NCI-H1694 (cell line): ENCODE data around the gene LGALS1.
A peak's percentile ranks its signal among the peaks of the same experiment; 100 is the strongest.
"Not testable (repeated sequence)": the region's sequence is repeated elsewhere in the genome, so short reads cannot be mapped to it uniquely, and the experiment has no call there.

Source experiments
- DNase-seq: peaks from one replicate; lab custom pipeline; 2025; lab: John Stamatoyannopoulos, UW

Gene LGALS1

GRCh38 chr22:37639070-37639760 is 36.2 kb upstream of the LGALS1 start, which contains the start of gene SH3BP1:
TSS of gene SH3BP1 (plus strand) at chr22:37639669. CDS start at chr22:37639788, 119 bp downstream.
- DNase-seq, result no peak

DNA sequence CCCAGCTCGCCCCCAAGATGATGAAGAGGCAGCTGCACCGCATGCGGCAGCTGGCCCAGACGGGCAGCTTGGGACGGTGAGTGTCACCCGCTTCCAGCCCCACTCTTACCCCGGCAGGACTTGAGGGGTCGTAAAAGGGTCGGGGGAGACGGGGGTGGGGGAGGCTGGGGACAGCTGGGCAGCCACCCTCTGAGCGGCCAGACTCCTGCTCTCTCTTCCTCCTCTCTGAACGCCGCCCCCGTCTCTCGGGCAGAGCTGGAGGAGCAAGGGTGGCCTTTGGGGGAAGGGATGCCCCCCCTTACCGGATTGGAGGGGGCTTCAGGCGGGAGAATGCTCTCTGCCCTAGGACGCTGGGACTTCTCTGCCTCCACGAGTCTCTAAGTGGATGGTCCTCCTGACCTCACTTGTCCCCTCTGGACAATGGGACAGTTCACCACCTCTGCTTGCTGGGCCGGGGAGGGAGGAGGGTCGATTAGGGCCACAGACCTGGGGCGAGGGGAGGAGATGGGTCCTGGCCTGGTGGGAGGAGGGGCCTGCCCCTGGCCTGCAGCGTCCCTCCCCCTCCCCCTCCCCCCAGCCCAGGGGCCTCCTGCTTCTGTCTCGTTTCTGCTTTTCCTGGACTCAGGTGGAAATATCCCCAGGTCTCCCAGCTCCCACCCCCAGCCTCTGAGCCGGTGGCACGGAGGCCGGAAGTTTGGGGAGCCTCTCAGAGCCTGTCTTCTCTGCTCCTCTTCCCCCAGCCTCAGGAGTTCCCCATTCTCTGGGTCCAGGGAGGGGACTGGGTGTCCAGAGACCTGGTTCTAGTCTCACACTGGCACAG is 35.5 kb upstream of the LGALS1 start:
- no peak for DNase-seq

- DNase-seq, result no peak
Observed at GRCh38 chr22:37640591-37641560, 34.6 kb upstream of the LGALS1 start.

DNA sequence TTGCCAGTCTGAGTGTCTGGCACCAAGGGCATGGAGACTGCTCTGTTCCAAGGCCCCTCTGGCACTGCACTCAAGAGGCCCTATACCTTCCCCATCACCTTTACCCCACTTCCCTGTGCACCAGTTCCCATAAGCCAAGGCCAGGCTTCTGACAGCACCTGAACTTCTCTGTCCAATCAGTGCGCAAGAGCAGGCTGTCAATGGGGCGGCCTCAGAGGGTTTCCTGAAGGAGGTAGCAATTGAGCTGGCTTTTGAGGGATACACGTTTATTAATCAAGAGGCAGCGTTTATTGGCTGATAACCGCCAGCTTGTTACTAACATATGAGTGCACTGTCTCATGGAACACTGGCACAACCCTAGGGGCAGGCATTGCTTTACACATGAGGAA is 33.9 kb upstream of the LGALS1 start:
- no peak for DNase-seq

DNA sequence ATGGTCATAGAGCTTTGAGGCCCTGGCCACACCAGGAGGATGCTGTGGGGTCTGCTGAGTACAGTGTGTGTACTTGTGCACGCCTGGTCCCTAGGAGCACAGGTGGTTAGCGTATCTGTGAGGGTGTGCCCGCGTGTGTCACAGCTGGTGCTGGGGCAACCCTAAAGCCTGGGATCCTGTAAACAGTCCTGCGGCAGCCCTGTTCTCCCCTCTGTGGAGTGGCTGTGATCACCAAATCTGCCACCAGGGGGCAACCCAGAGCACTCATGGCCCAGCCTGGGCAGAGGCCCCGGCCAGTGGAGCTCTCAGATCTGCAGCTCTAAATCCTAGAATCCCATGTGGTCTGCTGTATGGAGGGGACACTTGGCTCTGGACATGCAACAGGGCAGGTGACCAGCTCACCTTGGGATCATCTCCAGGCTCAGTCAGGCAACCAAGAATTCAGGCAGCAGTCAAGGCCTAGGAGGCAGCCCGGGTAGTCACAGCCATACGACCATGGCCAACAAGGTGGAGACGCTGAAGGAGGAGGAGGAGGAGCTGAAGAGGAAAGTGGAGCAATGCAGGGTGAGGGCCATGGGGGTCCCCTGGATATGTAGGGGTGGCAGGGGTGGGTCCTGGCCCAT is 32.1 kb upstream of the LGALS1 start:
- DNase-seq, result peak; percentile 65

- DNase-seq, result no peak
Observed at GRCh38 chr22:37647317-37647716, 28.1 kb upstream of the LGALS1 start.

DNA sequence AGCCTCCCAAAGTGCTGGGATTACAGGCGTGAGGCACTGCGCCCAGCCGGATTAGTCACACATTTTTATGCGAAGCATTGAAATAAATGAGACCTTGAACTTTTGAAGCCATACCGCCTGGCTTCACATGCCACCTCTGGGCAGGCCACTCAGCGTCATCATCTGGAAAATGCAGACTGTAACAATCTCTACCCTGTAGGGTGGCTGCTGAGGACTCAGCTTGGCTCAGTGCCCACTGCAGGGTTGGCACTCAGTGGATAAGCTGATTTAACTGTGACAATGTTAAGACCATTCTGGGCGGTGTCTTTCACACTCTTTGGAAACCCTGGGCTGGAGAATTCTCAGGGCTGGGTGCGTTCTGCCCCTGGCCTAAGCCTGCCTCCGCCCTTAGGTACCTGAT is 27.5 kb upstream of the LGALS1 start:
- no peak for DNase-seq

DNA sequence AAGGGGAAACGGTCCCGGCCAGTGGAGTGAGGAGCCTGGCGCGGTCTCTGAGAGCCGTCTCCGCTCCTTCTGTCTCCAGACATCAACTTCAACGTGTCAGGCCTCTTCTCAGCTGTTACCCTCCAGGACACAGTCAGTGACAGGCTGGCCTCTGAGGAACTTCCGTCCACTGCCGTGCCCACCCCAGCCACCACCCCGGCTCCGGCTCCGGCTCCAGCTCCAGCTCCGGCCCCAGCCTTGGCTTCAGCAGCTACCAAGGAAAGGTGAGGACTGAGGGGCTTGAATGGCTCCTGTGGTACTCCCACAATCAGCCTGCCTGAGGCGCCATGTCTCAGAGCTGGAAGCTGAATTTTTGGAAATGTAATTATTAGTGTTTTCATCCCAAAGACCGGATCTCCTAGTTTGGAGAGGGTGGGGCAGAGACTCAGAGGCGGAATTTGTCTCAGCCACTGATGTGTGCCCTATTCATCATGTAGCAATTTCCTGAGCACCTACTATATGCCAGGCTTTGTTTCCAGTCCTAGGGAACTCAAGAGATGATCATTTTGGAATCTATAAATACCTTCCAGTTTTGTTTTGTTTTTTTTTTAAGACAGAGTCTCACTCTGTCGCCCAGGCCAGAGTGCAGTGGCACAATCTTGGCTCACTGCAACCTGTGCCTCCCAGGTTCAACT is 24.8 kb upstream of the LGALS1 start:
- DNase-seq, result no peak

- no peak for DNase-seq
Observed at GRCh38 chr22:37654563-37655251, 20.7 kb upstream of the LGALS1 start.

DNA sequence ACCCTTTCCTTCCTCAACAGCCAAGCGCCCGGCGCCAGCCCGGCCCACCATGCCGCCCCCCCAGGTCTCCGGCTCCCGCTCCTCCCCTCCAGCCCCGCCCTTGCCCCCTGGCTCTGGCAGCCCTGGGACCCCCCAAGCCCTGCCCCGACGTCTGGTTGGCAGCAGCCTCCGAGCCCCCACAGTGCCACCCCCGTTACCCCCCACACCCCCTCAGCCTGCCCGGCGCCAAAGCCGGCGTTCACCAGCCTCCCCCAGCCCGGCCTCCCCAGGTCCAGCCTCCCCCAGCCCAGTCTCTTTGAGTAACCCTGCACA is 20.2 kb upstream of the LGALS1 start:
- DNase-seq, result no peak

DNA sequence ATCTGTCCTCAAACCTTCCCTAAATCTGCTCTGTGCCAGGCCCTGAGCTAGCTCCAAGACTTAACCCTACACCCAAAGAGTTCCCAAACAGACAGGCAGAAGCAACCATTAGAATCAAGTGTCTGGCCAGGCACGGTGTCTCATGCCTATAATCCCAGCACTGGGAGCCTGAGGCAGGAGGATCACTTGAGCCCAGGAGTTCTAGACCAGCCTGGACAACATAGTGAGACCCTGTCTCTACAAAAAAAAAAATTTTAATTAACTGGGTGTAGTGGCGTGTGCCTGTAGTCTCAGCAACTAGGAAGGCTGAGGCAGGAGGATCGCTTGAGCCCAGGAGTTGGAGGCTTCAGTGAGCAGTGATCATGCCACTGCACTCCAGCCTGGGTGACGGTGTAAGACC is 18.9 kb upstream of the LGALS1 start:
- not testable (repeated sequence) for DNase-seq

DNA sequence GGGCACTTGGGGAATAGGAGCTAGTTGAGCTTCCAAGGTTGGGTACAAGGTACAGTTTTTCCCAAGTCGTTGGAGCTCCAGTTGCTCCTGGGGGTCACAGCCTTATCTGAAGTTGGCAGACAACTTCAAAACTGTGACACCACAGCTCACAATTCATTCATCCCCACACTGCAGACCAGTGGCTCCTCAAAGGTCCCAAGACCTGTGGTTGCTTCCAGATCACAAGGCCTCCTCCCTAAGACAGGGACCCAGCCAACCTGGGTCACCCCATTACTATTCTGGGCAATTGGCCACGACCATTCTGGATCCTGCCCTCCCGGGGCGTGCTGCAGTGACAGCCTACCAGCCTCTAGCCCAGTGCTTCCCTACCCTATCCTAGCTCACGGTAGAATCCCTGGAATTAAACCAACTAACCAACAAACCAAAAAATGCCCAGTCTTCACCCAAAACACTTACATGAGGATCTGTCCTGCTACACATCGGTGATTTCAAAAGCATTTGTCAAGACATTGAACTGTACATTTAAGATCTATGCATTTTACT is 17.8 kb upstream of the LGALS1 start:
- no peak for DNase-seq

DNA sequence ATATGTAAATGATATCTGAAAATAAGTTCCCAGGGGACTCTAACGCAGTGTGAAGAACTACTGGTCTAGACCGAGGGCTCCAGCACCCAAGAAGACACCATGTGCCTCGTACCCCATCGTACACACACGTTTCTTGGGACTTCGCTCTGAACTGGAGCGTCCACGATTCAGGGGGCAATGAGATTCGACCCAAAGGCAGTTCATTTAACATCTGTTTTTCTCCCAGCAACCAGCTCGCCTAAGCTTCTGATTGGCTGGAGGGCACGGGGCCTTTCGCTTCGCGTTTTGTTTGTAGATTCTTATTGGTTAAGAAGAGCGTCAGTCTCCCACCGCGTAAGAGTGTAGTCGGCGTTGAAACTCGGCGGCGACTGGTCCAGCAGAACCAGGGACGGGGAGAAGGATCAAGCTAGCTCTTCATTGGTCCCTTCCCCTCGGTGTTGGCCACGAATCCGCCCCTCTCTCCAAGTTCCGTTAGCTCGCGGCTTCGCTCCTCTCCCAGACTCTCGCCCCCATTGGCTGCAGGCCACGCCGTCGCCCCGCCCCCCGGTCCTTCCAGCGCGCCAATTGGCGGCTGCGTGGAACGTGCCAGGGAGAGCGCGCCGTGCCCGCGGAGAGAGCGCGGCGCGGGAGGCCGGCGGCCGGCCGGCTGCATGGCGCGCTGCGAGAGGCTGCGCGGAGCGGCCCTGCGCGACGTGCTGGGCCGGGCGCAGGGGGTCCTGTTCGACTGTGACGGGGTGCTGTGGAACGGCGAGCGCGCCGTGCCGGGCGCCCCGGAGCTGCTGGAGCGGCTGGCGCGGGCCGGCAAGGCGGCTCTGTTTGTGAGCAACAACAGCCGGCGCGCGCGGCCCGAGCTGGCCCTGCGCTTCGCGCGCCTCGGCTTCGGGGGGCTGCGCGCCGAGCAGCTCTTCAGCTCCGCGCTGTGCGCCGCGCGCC is 17.0 kb upstream of the LGALS1 start, which contains the start of gene PDXP:
Gene PDXP (plus strand): TSS at position 591 of the 933 bp plus-strand sequence. CDS start 60 bp downstream, at position 651.
- peak; percentile 98 for DNase-seq

DNA sequence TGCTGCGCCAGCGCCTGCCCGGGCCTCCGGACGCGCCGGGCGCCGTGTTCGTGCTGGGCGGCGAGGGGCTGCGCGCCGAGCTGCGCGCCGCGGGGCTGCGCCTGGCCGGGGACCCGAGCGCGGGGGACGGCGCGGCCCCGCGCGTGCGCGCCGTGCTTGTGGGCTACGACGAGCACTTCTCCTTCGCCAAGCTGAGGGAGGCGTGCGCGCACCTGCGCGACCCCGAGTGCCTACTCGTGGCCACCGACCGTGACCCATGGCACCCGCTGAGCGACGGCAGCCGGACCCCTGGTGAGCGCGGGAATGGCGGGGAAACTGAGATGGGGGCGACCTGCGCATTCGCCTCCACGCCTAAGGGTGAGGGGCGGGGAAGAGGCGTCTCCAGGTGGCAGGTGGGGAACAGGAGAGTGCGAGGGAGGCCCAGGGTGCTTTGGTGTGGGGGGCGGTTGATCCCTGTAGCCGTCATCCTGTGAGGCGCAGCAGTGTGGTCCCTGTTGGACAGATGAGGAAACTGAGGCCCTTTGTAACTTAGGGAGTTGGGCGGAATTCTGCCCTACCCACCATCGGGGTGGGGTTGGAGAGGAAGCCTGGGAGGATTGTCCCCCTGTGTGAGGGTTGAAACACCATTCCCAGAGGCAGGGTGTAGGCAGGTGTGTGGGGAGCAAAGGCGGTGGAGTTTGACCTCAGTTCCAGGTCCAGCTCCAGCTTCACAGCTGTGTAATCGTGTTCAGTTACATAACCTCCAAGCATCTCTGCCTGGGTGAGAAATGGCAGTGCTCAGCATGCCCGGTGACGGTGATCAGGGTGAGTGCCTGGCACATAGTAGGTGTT is 16.2 kb upstream of the LGALS1 start:
- DNase-seq, result no peak

GRCh38 chr22:37659897-37660708 is 15.3 kb upstream of the LGALS1 start:
- DNase-seq, result no peak

DNA sequence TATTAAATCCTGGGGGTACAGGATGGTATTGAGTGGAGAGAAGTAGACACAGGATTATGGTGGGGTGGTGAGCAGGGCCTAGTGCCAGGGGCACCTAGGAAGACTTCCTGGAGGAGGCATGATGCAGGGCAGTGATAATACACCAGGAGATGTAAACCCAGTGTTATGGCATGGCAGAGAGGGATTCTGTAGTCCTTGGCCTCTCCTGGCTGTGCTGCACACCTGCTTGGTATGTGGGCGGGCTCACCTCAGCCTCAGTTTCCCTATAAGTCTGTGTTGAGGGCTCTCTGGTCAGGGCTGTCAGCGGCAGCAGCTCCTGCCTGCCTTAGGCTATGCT is 14.8 kb upstream of the LGALS1 start:
- no peak for DNase-seq

DNA sequence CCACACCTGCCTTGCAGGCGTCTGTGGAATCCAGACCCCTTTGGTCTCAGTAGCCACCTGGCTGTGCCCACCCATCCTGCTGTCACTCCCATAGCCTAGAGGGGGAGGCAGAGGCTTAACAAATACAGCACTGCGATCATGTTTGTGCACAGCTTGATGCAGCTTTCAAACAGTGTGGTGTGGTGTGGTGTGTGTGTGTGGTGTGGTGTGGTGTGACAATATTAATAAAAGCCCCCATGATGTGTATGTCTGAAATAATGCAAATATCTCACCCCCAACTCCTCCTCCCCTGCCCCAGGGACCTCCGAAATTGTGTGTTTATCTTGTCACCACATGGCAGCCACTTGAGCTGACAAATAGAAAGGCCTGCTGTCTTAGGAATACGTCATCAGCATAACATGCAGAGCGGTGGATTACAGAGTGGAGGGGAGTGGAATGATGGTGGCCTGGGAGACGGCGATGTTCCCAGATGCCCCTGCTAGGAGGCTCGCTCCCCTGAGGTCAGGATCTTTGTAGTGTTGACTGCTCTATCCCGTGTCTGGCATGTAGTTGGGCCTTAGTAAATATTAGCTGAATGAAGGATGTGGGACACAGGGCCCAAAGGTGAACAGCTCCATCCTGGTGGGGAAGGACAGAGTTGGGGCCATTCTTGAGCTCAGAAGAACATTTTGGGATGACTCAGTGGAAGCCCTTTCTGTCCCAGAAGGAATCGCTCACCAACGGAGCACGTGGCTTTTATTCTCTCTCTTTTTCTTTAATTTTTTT is 14.1 kb upstream of the LGALS1 start:
- DNase-seq, result peak; percentile 25
